H9 (cell line): ENCODE results near the gene UFC1. TPM values are rescaled to one million over a fixed set of nuclear protein-coding genes. Genes with fewer than 3 reads are reported as not detected.
A peak's percentile ranks its signal among the peaks of the same experiment; 100 is the strongest.

Source experiments
- DNase-seq: peaks from one replicate; pipeline ENCODE4 v3.0.0-alpha.2; 2017
- H2AFZ ChIP-seq: one replicate; pipeline ENCODE4 v1.6.1; 2013; ENCODE audit warnings: mild to moderate bottlenecking, low read length, control low read depth, moderate library complexity
- H2AK5ac ChIP-seq: 2 replicates; pipeline ENCODE4 v1.6.1; 2013; ENCODE audit warnings: low read length, control low read depth, mixed read lengths; ENCODE audit not compliant: insufficient read length
- H2BK120ac ChIP-seq: one replicate; pipeline ENCODE4 v1.6.1; 2013; ENCODE audit warnings: low read depth, mild to moderate bottlenecking, low read length, control low read depth, inconsistent platforms; ENCODE audit not compliant: poor library complexity, severe bottlenecking
- H2BK12ac ChIP-seq: 2 replicates; pipeline ENCODE4 v1.6.1; 2013; ENCODE audit warnings: low read length, control low read depth, mixed read lengths, low read depth; ENCODE audit not compliant: insufficient read length
- H2BK15ac ChIP-seq: 2 replicates; pipeline ENCODE4 v1.6.1; 2013; ENCODE audit warnings: low read depth, low read length, control low read depth
- H2BK20ac ChIP-seq: one replicate; pipeline ENCODE4 v1.6.1; 2013; ENCODE audit warnings: low read depth, mild to moderate bottlenecking, low read length, control low read depth, inconsistent platforms; ENCODE audit not compliant: poor library complexity, severe bottlenecking
- H2BK5ac ChIP-seq: 2 replicates; pipeline ENCODE4 v1.6.1; 2013; ENCODE audit warnings: low read length, control low read depth, mixed read lengths; ENCODE audit not compliant: insufficient read length
- H3K14ac ChIP-seq: 2 replicates; pipeline ENCODE4 v1.6.1; 2013; ENCODE audit warnings: low read length, control low read depth; ENCODE audit not compliant: insufficient read depth
- H3K18ac ChIP-seq: 2 replicates; pipeline ENCODE4 v1.6.1; 2013; ENCODE audit warnings: low read depth, mild to moderate bottlenecking, mixed read lengths, low read length, control low read depth; ENCODE audit not compliant: insufficient read length
- H3K23ac ChIP-seq: 2 replicates; pipeline ENCODE4 v1.6.1; 2013; ENCODE audit warnings: low read length, control low read depth, mixed read lengths, low read depth; ENCODE audit not compliant: insufficient read length
- H3K23me2 ChIP-seq: 2 replicates; pipeline ENCODE4 v1.6.1; 2013; ENCODE audit warnings: low read depth, mild to moderate bottlenecking, mixed read lengths, low read length, control low read depth; ENCODE audit not compliant: insufficient read length, poor library complexity, severe bottlenecking
- H3K27ac ChIP-seq: 2 replicates; pipeline ENCODE4 v1.5.1; 2013; ENCODE audit warnings: low read length, control low read depth, mixed read lengths, low read depth; ENCODE audit not compliant: insufficient read length
- H3K27me3 ChIP-seq: 2 replicates; pipeline ENCODE4 v1.6.1; 2013; ENCODE audit warnings: low read length, control low read depth, inconsistent platforms; ENCODE audit not compliant: insufficient read depth
- H3K4ac ChIP-seq: 2 replicates; pipeline ENCODE4 v1.6.1; 2013; ENCODE audit warnings: low read depth, mild to moderate bottlenecking, control low read depth, inconsistent platforms, low read length, moderate library complexity
- H3K4me1 ChIP-seq: 2 replicates; pipeline ENCODE4 v1.6.1; 2013; ENCODE audit warnings: low read length, control low read depth, inconsistent platforms; ENCODE audit not compliant: insufficient read depth
- H3K4me2 ChIP-seq: 2 replicates; pipeline ENCODE4 v1.6.1; 2013; ENCODE audit warnings: low read length, control low read depth, mixed read lengths; ENCODE audit not compliant: insufficient read length, insufficient read depth
- H3K56ac ChIP-seq: 2 replicates; pipeline ENCODE4 v1.6.1; 2013; ENCODE audit warnings: low read depth, mild to moderate bottlenecking, mixed read lengths, low read length, control low read depth; ENCODE audit not compliant: insufficient read length
- H3K79me1 ChIP-seq: 2 replicates; pipeline ENCODE4 v1.6.1; 2013; ENCODE audit warnings: low read depth, mild to moderate bottlenecking, moderate library complexity, low read length, control low read depth, inconsistent platforms; ENCODE audit not compliant: insufficient read depth, poor library complexity, severe bottlenecking
- H3K79me2 ChIP-seq: 2 replicates; pipeline ENCODE4 v1.6.1; 2013; ENCODE audit warnings: low read length, control low read depth, inconsistent platforms; ENCODE audit not compliant: insufficient read depth
- H3K9ac ChIP-seq: 2 replicates; pipeline ENCODE4 v1.6.1; 2013; ENCODE audit warnings: low read length, control low read depth, mixed read lengths; ENCODE audit not compliant: insufficient read length; ENCODE audit errors: extremely low read depth
- H3K9me3 ChIP-seq: one replicate; pipeline ENCODE4 v1.6.1; 2013; ENCODE audit warnings: low read depth, low read length, inconsistent platforms; ENCODE audit not compliant: control insufficient read depth
- H3T11ph ChIP-seq: one replicate; pipeline ENCODE4 v1.6.1; 2013; ENCODE audit warnings: mild to moderate bottlenecking, low read length, control low read depth, inconsistent platforms
- H4K20me1 ChIP-seq: one replicate; pipeline ENCODE4 v1.6.1; 2013; ENCODE audit not compliant: control insufficient read depth, insufficient read length, insufficient read depth
- H4K5ac ChIP-seq: 2 replicates; pipeline ENCODE4 v1.6.1; 2013; ENCODE audit warnings: low read depth, mild to moderate bottlenecking, mixed read lengths, low read length, control low read depth; ENCODE audit not compliant: insufficient read length
- H4K8ac ChIP-seq: replicated peaks from 2 replicates; pipeline ENCODE4 v1.6.1; 2013; ENCODE audit warnings: low read length, control low read depth, mixed read lengths, low read depth; ENCODE audit not compliant: insufficient read length
- H4K91ac ChIP-seq: 2 replicates; pipeline ENCODE4 v1.6.1; 2013; ENCODE audit warnings: low read depth, mild to moderate bottlenecking, moderate library complexity, mixed read lengths, low read length, control low read depth; ENCODE audit not compliant: insufficient read length
- H3K27ac Mint-ChIP-seq, 3 experiments: 2 replicates in 2 of 3; 3 replicates in 1 of 3; pipeline ENCODE4 v1.8.0; 2020 to 2021; ENCODE audit warnings: mixed read lengths in 3 of 3, mild to moderate bottlenecking in 1 of 3, moderate library complexity in 1 of 3
- H3K27me3 Mint-ChIP-seq: 2 replicates; pipeline ENCODE4 v1.8.0; 2021; ENCODE audit warnings: low read depth, mild to moderate bottlenecking, moderate library complexity, mixed read lengths
- H3K36me3 Mint-ChIP-seq, 3 experiments: 2 replicates in 2 of 3; 3 replicates in 1 of 3; pipeline ENCODE4 v1.8.0; 2020 to 2021; ENCODE audit warnings: low read depth in 3 of 3, mixed read lengths in 3 of 3; ENCODE audit not compliant: insufficient read depth in 1 of 3
- H3K4me1 Mint-ChIP-seq, 2 experiments: 2 replicates each; pipeline ENCODE4 v1.8.0; 2020; ENCODE audit warnings: mixed read lengths in 2 of 2
- H3K4me3 Mint-ChIP-seq, 2 experiments: 2 replicates in 1 of 2; 3 replicates in 1 of 2; pipeline ENCODE4 v1.8.0; 2020 to 2021; ENCODE audit warnings: mild to moderate bottlenecking in 2 of 2, mixed read lengths in 2 of 2, moderate library complexity in 1 of 2
- H3K9me3 Mint-ChIP-seq, 2 experiments: 2 replicates in 1 of 2; 3 replicates in 1 of 2; pipeline ENCODE4 v1.8.0; 2020; ENCODE audit warnings: mild to moderate bottlenecking in 2 of 2, mixed read lengths in 2 of 2, moderate library complexity in 1 of 2
- CTCF ChIP-seq: fragments of 200-600 bp; sonication (generic); conservative IDR thresholded peaks from 3 replicates; pipeline ENCODE4 v1.8.0; 2021; ENCODE audit warnings: antibody characterized with exemption, mild to moderate bottlenecking
- WGBS: extraction: QIAGEN DNeasy Blood & Tissue Kit; methylation state at CpG from one replicate; pipeline ENCODE4 v1.1.7; 2013; ENCODE audit warnings: missing lambda C conversion rate, low lambda C conversion rate, mixed read lengths; ENCODE audit not compliant: insufficient read length; ENCODE audit errors: extremely low coverage; 5-methylcytosine and 5-hydroxymethylcytosine counted together
- total RNA-seq: library from RNA; stranded (reverse); gene quantifications from 2 replicates; pipeline ENCODE4 v1.2.1, GENCODE V29; 2021

UFC1 gene
- total RNA-seq, 1 experiment from 2014 or later: 93.4 TPM

DNA sequence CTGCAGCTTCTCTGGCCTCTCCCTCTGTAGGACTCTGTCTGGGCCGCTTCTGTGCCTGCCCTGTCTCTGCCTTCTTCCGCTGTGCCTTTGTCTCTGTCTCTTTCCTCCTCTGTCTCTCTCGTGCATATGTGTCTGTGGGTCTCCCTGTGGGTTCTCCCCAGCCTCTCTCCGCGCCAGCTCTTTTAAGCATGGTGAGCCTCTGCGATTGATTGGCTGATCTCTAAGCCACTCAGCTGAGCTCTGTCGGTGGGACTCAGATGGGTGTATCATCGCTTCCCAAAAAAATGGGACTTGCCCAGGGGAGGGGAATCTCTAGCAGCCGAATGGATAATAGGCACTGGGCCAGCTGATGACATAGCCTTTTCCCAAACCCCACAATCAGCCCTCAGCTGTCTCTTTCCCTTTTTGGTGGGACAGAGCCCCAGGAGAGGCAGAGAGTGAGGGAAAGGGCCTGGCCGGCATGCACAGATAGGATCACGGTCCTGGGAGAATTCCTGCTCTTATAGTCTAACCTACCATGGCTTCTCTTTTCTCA lies 45.2 kb downstream of the UFC1 start, which contains the start of gene ADAMTS4:
TSS of gene ADAMTS4 (minus strand) at position 158 of the 535 bp plus-strand sequence. CDS start 427 bp downstream, outside the sequence.
- no peaks in the 10 kb centered on the region for H3K79me2 ChIP-seq
- H2AK5ac ChIP-seq: no peak within 1 kb of the TSS
- H3K27me3 ChIP-seq: no peaks in the 10 kb centered on the region; the same call in 1 of the 2 replicates
- peak within 1 kb of the TSS; percentile 3 for H3K18ac ChIP-seq
- Mint-ChIP-seq H3K36me3 (peaks cover 2 to 18% (median 8%) of the 10 kb centered on the region in 3 experiments; a peak in 6 of 7 replicates), H3K4me3 (peak within 1 kb of the TSS; percentile 59 to 91), H3K9me3 (no peaks in the 10 kb centered on the region; a peak in 1 of 5 replicates), H3K27me3 (no peaks in the 10 kb centered on the region), H3K4me1 (peaks cover 57 to 65% of the 10 kb centered on the region in 2 experiments), H3K27ac (peak within 1 kb of the TSS; percentile 86 to 99 (median 91))
- no peak within 1 kb of the TSS for H3K4ac ChIP-seq
- no peak for TF ChIP-seq CTCF
- H3K27ac ChIP-seq: no peak within 1 kb of the TSS
- H2AFZ ChIP-seq: no peak within 1 kb of the TSS
- H3K4me1 ChIP-seq: peaks cover 24% of the 10 kb centered on the region
- peak within 1 kb of the TSS; percentile 27 for H3K4me2 ChIP-seq
- H2BK120ac ChIP-seq: no peak within 1 kb of the TSS
- no peak within 1 kb of the TSS for H4K8ac ChIP-seq
- WGBS: no CpG with 5 or more reads among the region's 11 CpGs
- peaks cover 7% of the 10 kb centered on the region for H3K23me2 ChIP-seq
- H3T11ph ChIP-seq: no peak within 1 kb of the TSS
- DNase-seq: peak; percentile 82
- H4K5ac ChIP-seq: no peak within 1 kb of the TSS
- H3K23ac ChIP-seq: no peak within 1 kb of the TSS
- H4K91ac ChIP-seq: no peak within 1 kb of the TSS
- no peak within 1 kb of the TSS for H2BK12ac ChIP-seq
- H4K20me1 ChIP-seq: no peaks in the 10 kb centered on the region
- H3K9ac ChIP-seq: no peak within 1 kb of the TSS
- H3K14ac ChIP-seq: peak within 1 kb of the TSS; percentile 13; the same call in 1 of the 2 replicates
- H2BK5ac ChIP-seq: no peak within 1 kb of the TSS
- no peaks in the 10 kb centered on the region for H3K79me1 ChIP-seq
- H3K9me3 ChIP-seq: no peaks in the 10 kb centered on the region
- no peak within 1 kb of the TSS for H3K56ac ChIP-seq
- no peak within 1 kb of the TSS for H2BK15ac ChIP-seq
- no peak within 1 kb of the TSS for H2BK20ac ChIP-seq
